SK-N-SH (cell line): ENCODE results near the gene GMPPA. TPM values are rescaled to one million over a fixed set of nuclear protein-coding genes. Genes with fewer than 3 reads are reported as not detected.

ENCODE experiments used
- CTCF ChIA-PET: fragments of 300-600, 350-600 bp; formaldehyde crosslinking; extraction: SDS; loops from one replicate; lab custom pipeline; 2021; lab: Yijun Ruan, JAX
- POLR2A ChIA-PET: fragments of 350-600 bp; sonication (Branson Sonifier 250); formaldehyde crosslinking; extraction: SDS; loops from one replicate; lab custom pipeline; 2020; ENCODE audit warnings: antibody characterized with exemption, inconsistent platforms; lab: Yijun Ruan, JAX
- DNase-seq: peaks from one replicate; pipeline ENCODE4 v3.0.0; 2012
- H2AFZ ChIP-seq: fragments of 200-600 bp; sonication (generic); 2 replicates; pipeline ENCODE4 v1.8.1; 2016; ENCODE audit warnings: antibody characterized with exemption, mild to moderate bottlenecking, low read depth
- H3F3A ChIP-seq: fragments of 200-600 bp; sonication (generic); replicated peaks from 2 replicates; pipeline ENCODE3; 2016; ENCODE audit warnings: antibody characterized with exemption, mild to moderate bottlenecking; ENCODE audit not compliant: insufficient read depth
- H3K27ac ChIP-seq, 2 experiments: fragments of 200-500 bp in 1 of 2; fragments of 200-600 bp in 1 of 2; sonication (Bioruptor generic) in 1 of 2; sonication (generic), shearing (Covaris generic) in 1 of 2; 2 replicates each; pipeline versions ENCODE4 v1.5.1 to v1.6.1; 2014 to 2016; ENCODE audit warnings: low read depth in 2 of 2, inconsistent platforms in 1 of 2, low read length in 1 of 2, mild to moderate bottlenecking in 1 of 2, mixed read lengths in 1 of 2
- H3K27me3 ChIP-seq: fragments of 200-600 bp; sonication (generic), shearing (Covaris generic); 2 replicates; pipeline ENCODE4 v1.6.1; 2016; ENCODE audit warnings: mixed run types; ENCODE audit not compliant: insufficient read depth
- H3K36me3 ChIP-seq, 2 experiments: fragments of 200-500 bp in 1 of 2; fragments of 200-600 bp in 1 of 2; sonication (Bioruptor generic) in 1 of 2; sonication (generic) in 1 of 2; replicated peaks in 1 of 2; 2 replicates each; pipeline versions ENCODE3 to v1.5.1; 2014 to 2016; ENCODE audit warnings: low read length in 1 of 2, mild to moderate bottlenecking in 1 of 2; ENCODE audit not compliant: insufficient read depth in 2 of 2, control insufficient read depth in 1 of 2
- H3K4me1 ChIP-seq, 2 experiments: fragments of 200-500 bp in 1 of 2; fragments of 200-600 bp in 1 of 2; sonication (Bioruptor generic) in 1 of 2; sonication (generic), shearing (Covaris generic) in 1 of 2; 2 replicates each; pipeline versions ENCODE4 v1.5.1 to v1.6.1; 2014 to 2016; ENCODE audit warnings: low read depth in 1 of 2, low read length in 1 of 2, mixed run types in 1 of 2; ENCODE audit not compliant: insufficient read depth in 2 of 2, control insufficient read depth in 1 of 2
- H3K4me2 ChIP-seq: fragments of 200-600 bp; sonication (generic), shearing (Covaris generic); 2 replicates; pipeline ENCODE4 v1.6.1; 2017; ENCODE audit warnings: mixed run types
- H3K4me3 ChIP-seq, 2 experiments: fragments of 200-500 bp in 1 of 2; fragments of 200-600 bp in 1 of 2; sonication (Bioruptor generic) in 1 of 2; sonication (generic), shearing (Covaris generic) in 1 of 2; 2 replicates each; pipeline versions ENCODE4 v1.5.1 to v1.8.1; 2014 to 2016; ENCODE audit warnings: low read depth in 2 of 2, inconsistent platforms in 1 of 2, low read length in 1 of 2, mild to moderate bottlenecking in 1 of 2, mixed read lengths in 1 of 2, moderate library complexity in 1 of 2
- H3K79me2 ChIP-seq: fragments of 200-600 bp; sonication (generic); 2 replicates; pipeline ENCODE4 v1.8.1; 2017; ENCODE audit warnings: mild to moderate bottlenecking; ENCODE audit not compliant: insufficient read depth
- H3K9ac ChIP-seq: fragments of 200-600 bp; sonication (generic); 2 replicates; pipeline ENCODE4 v1.6.1; 2017; ENCODE audit warnings: mixed run types
- H3K9me2 ChIP-seq: fragments of 200-600 bp; sonication (generic); 2 replicates; pipeline ENCODE4 v1.6.1; 2017; ENCODE audit warnings: mixed run types
- H3K9me3 ChIP-seq: fragments of 200-600 bp; sonication (generic); 2 replicates; pipeline ENCODE4 v1.6.1; 2017; ENCODE audit warnings: mixed run types, mild to moderate bottlenecking, moderate library complexity
- H4K20me1 ChIP-seq: fragments of 200-600 bp; sonication (generic); 2 replicates; pipeline ENCODE4 v1.6.1; 2017; ENCODE audit warnings: mild to moderate bottlenecking, mixed run types; ENCODE audit not compliant: insufficient read depth
- CHD2 ChIP-seq: fragments of 150-350 bp; IDR thresholded peaks from 2 replicates; pipeline ENCODE4 v1.6.1; 2018; ENCODE audit warnings: low read length; ENCODE audit not compliant: partially characterized antibody
- EP300 ChIP-seq, 2 experiments: IDR thresholded peaks; 2 replicates each; pipeline versions ENCODE4 v1.4.0 to v1.6.1; 2012; ENCODE audit warnings: borderline replicate concordance in 1 of 2, low read depth in 1 of 2, low read length in 1 of 2
- FOSL2 ChIP-seq: IDR thresholded peaks from 2 replicates; pipeline ENCODE4 v1.4.0; 2012; ENCODE audit warnings: low read depth, mild to moderate bottlenecking, moderate library complexity, borderline replicate concordance
- GABPA ChIP-seq: IDR thresholded peaks from 2 replicates; pipeline ENCODE4 v1.4.0; 2012; ENCODE audit warnings: low read depth, mild to moderate bottlenecking
- GATA2 ChIP-seq: sonication (generic); formaldehyde crosslinking; IDR thresholded peaks from 2 replicates; pipeline ENCODE4 v1.5.0; 2020; ENCODE audit warnings: mild to moderate bottlenecking, missing genetic modification reagents
- MAX ChIP-seq: IDR thresholded peaks from 2 replicates; pipeline ENCODE4 v1.4.0; 2012; ENCODE audit warnings: low read depth
- MEF2A ChIP-seq: IDR thresholded peaks from 2 replicates; pipeline ENCODE4 v1.4.0; 2012; ENCODE audit warnings: low read depth, borderline replicate concordance
- MXI1 ChIP-seq: IDR thresholded peaks from 2 replicates; pipeline ENCODE4 v1.6.1; 2012; ENCODE audit warnings: mild to moderate bottlenecking, low read depth, low read length, improper control_type of control experiment
- NRF1 ChIP-seq: IDR thresholded peaks from 2 replicates; pipeline ENCODE4 v1.6.1; 2012; ENCODE audit warnings: low read depth, mild to moderate bottlenecking, low read length
- POLR2AphosphoS5 ChIP-seq: IDR thresholded peaks from 2 replicates; pipeline ENCODE4 v1.6.1; 2012; ENCODE audit warnings: low read depth, low read length
- RAD21 ChIP-seq: IDR thresholded peaks from 2 replicates; pipeline ENCODE4 v1.6.1; 2012; ENCODE audit warnings: mild to moderate bottlenecking, low read length
- RFX5 ChIP-seq: IDR thresholded peaks from 2 replicates; pipeline ENCODE4 v1.6.1; 2012; ENCODE audit warnings: mild to moderate bottlenecking, improper control_type of control experiment, low read length
- TAF1 ChIP-seq: IDR thresholded peaks from 2 replicates; pipeline ENCODE4 v1.6.1; 2012; ENCODE audit warnings: low read depth, mild to moderate bottlenecking, low read length, moderate library complexity, borderline replicate concordance
- TCF12 ChIP-seq: IDR thresholded peaks from 2 replicates; pipeline ENCODE4 v1.4.0; 2012
- TEAD4 ChIP-seq: IDR thresholded peaks from 2 replicates; pipeline ENCODE4 v1.4.0; 2012; ENCODE audit warnings: mild to moderate bottlenecking, borderline replicate concordance; ENCODE audit not compliant: insufficient read depth
- YY1 ChIP-seq: IDR thresholded peaks from 2 replicates; pipeline ENCODE4 v1.4.0; 2012; ENCODE audit warnings: low read depth, mild to moderate bottlenecking
- ZBTB33 ChIP-seq: IDR thresholded peaks from 2 replicates; pipeline ENCODE4 v1.4.0; 2012; ENCODE audit warnings: low read depth, borderline replicate concordance
- WGBS: methylation state at CpG from one replicate; pipeline ENCODE4 v1.1.6; 2017; ENCODE audit warnings: low lambda C conversion rate; 5-methylcytosine and 5-hydroxymethylcytosine counted together
- polyA plus RNA-seq, 3 experiments: library from polyadenylated mRNA; depleted of rRNA; stranded (reverse); fragments of >200 nt; gene quantifications; 2 replicates each; pipeline ENCODE4 v1.2.3, GENCODE V29; 2012
- TF ChIP-seq, protein P1 (sequence below): IDR thresholded peaks from 2 replicates; pipeline ENCODE4; 2012
- TF ChIP-seq, protein P2 (sequence below): fragments of 150-350 bp; IDR thresholded peaks from 2 replicates; pipeline ENCODE4 v1.6.1; 2017; ENCODE audit warnings: antibody characterized with exemption, low read length, low read depth, borderline replicate concordance

GMPPA gene
- polyA plus RNA-seq, 1 of the 3 experiments (the other 2 are of a cell fraction), result 61.3 TPM

- no peak for DNase-seq
- Histone ChIP-seq H2AFZ (no peak overlapping the region), H3K4me1 (peaks cover 0 to 18% of the 10 kb centered on the region in 2 experiments; a peak in 2 of 4 replicates), H3K4me2 (no peak overlapping the region), H3K4me3 (no peak overlapping the region), H3K9me3 (no peaks in the 10 kb centered on the region), H3K9ac (no peak overlapping the region), H3K79me2 (no peaks in the 10 kb centered on the region), H3K27ac (no peak overlapping the region), H3K27me3 (no peaks in the 10 kb centered on the region; the same call in 1 of the 2 replicates), H3K36me3 (no peaks in the 10 kb centered on the region), H4K20me1 (no peaks in the 10 kb centered on the region), H3F3A (no peaks in the 10 kb centered on the region), H3K9me2 (no peaks in the 10 kb centered on the region)
- ChIA-PET CTCF (interaction anchor here (1.1 to 62.1 kb wide), 7 partner anchors 9 to 164 kb away, joined by 3 to 2824 read pairs (median 154); partner anchors contain the start of genes ASIC4, CHPF, DNPEP and GMPPA), POLR2A (no interaction called here)
- TF ChIP-seq MAX, result no peak
- no peak for TF ChIP-seq YY1
- no peak for TF ChIP-seq CHD2
- TF ChIP-seq TEAD4, result no peak
- TF ChIP-seq POLR2AphosphoS5, result no peak
- no peak for TF ChIP-seq RFX5
- no peak for TF ChIP-seq TCF12
- no peak for TF ChIP-seq EP300 (IDR thresholded peaks at IDR 0.05; ENCODE audit: borderline replicate concordance in 1 of 2, low read depth in 1 of 2, low read length in 1 of 2)
- no peak for TF ChIP-seq MXI1
- no peak for TF ChIP-seq TAF1
- no peak for TF ChIP-seq ZBTB33
- TF ChIP-seq NRF1, result no peak
- 48% methylated on average over 3 of the region's 8 CpGs for WGBS
Observed at GRCh38 chr2:219532378-219532649, 33.6 kb downstream of the GMPPA start.

- H3K9me2 ChIP-seq, result no peaks in the 10 kb centered on the region
- DNase-seq, result no peak
- WGBS, result 76% methylated on average over 5 of the region's 6 CpGs
- no peak overlapping the region for H3K4me3 ChIP-seq
- H2AFZ ChIP-seq, result no peak overlapping the region
- peaks cover 0 to 17% of the 10 kb centered on the region in 2 experiments; a peak in 1 of 4 replicates for H3K4me1 ChIP-seq
- H3K79me2 ChIP-seq, result no peaks in the 10 kb centered on the region
- no peak overlapping the region for H3K4me2 ChIP-seq
- ChIA-PET CTCF (interaction anchor here (0.5 to 62.1 kb wide), 6 partner anchors 7 to 131 kb away, joined by 3 to 2824 read pairs (median 4); partner anchors contain the start of genes ASIC4 and GMPPA), POLR2A (no interaction called here)
- H3K27me3 ChIP-seq, result no peaks in the 10 kb centered on the region; the same call in 1 of the 2 replicates
- no peaks in the 10 kb centered on the region for H4K20me1 ChIP-seq
- no peak overlapping the region for H3K27ac ChIP-seq
- H3F3A ChIP-seq, result no peaks in the 10 kb centered on the region
- H3K36me3 ChIP-seq, result peaks cover 0 to 5% of the 10 kb centered on the region in 2 experiments
- H3K9ac ChIP-seq, result no peak overlapping the region
- no peaks in the 10 kb centered on the region for H3K9me3 ChIP-seq
- no peak for TF ChIP-seq GATA2 (CRISPR knock-in tag)
- TF ChIP-seq GABPA, result no peak
- TF ChIP-seq, protein P1, sequence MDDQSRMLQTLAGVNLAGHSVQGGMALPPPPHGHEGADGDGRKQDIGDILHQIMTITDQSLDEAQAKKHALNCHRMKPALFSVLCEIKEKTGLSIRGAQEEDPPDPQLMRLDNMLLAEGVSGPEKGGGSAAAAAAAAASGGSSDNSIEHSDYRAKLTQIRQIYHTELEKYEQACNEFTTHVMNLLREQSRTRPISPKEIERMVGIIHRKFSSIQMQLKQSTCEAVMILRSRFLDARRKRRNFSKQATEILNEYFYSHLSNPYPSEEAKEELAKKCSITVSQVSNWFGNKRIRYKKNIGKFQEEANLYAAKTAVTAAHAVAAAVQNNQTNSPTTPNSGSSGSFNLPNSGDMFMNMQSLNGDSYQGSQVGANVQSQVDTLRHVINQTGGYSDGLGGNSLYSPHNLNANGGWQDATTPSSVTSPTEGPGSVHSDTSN, result no peak
- no peak for TF ChIP-seq RAD21
- no peak for TF ChIP-seq ZBTB33
- TF ChIP-seq FOSL2, result no peak
- TF ChIP-seq MEF2A, result no peak
- TF ChIP-seq, protein P2, sequence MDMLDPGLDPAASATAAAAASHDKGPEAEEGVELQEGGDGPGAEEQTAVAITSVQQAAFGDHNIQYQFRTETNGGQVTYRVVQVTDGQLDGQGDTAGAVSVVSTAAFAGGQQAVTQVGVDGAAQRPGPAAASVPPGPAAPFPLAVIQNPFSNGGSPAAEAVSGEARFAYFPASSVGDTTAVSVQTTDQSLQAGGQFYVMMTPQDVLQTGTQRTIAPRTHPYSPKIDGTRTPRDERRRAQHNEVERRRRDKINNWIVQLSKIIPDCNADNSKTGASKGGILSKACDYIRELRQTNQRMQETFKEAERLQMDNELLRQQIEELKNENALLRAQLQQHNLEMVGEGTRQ, result no peak
- TF ChIP-seq TCF12, result no peak
- TF ChIP-seq POLR2AphosphoS5, result no peak
Observed at GRCh38 chr2:219533930-219534661, 35.4 kb downstream of the GMPPA start.
